ENCODE measurements around the gene ACVR1B. TPM values are rescaled to one million over a fixed set of nuclear protein-coding genes. Genes with fewer than 3 reads are reported as not detected.

ACVR1B gene
- total and polyA plus RNA-seq, 2 of the 8 experiments (the other 6 are each of a cell fraction or from before 2014, with no cell fraction given): 16.0 to 19.2 TPM

GRCh38 chr12:51914034-51914923 lies 37.2 kb upstream of the ACVR1B start (continued):
- TF ChIP-seq BCL11A (IDR thresholded peaks at IDR 0.05; ENCODE audit: low read depth in 2 of 2, low read length in 2 of 2): no peak
